Testis (tissue), 3 donors: ENCODE measurements around the gene DUOX1. TPM values are rescaled to one million over a fixed set of nuclear protein-coding genes. Genes with fewer than 3 reads are reported as not detected.

ENCODE experiments used
- DNase-seq: peaks from one replicate; pipeline ENCODE4 v3.0.0-alpha.2; 2019
- H3K27ac ChIP-seq, 2 donors: fragments of 200-600 bp; sonication (generic); one replicate each; pipeline ENCODE4 v1.5.1; 2019
- H3K27me3 ChIP-seq: fragments of 200-600 bp; sonication (generic); one replicate; pipeline ENCODE4 v1.5.1; 2019
- H3K36me3 ChIP-seq: fragments of 200-600 bp; sonication (generic); one replicate; pipeline ENCODE4 v1.5.1; 2017; ENCODE audit warnings: low read depth; ENCODE audit errors: missing control alignments
- H3K4me1 ChIP-seq: fragments of 200-600 bp; sonication (generic); one replicate; pipeline ENCODE4 v1.5.1; 2019
- H3K4me3 ChIP-seq, 2 donors: fragments of 200-600 bp; sonication (generic); one replicate each; pipeline ENCODE4 v1.5.1; 2017 to 2019
- H3K9me3 ChIP-seq: fragments of 200-600 bp; sonication (generic); one replicate; pipeline ENCODE4 v1.5.1; 2017
- POLR2A ChIP-seq: fragments of 450-650 bp; IDR thresholded peaks from one replicate; pipeline ENCODE4 v1.6.1; 2017; ENCODE audit warnings: antibody characterized with exemption, mild to moderate bottlenecking, moderate library complexity
- WGBS, 2 donors: methylation state at CpG; one replicate each; pipeline ENCODE4 v1.1.5; 2018; 5-methylcytosine and 5-hydroxymethylcytosine counted together
- intact Hi-C: fragments of 100-400 bp; cut with DNase I; formaldehyde crosslinking; loops from one replicate; pipeline ENCODE4 v1.15.1; 2023; ENCODE audit warnings: low total_unique reads
- polyA plus RNA-seq: library from polyadenylated mRNA; stranded (reverse); fragments of 350-450 nt; fragmentation: Illumina TruSeq; extraction: RNeasy Lipid Tissue Mini Kit (QIAGEN cat#74804); gene quantifications from one replicate; pipeline ENCODE4 v1.2.3, GENCODE V29; 2014; ENCODE audit warnings: low read depth, low replicate concordance; ENCODE audit not compliant: insufficient read depth
- total RNA-seq, 2 donors: library from RNA; depleted of rRNA; stranded (reverse); fragments of >200 nt; gene quantifications; one replicate each; pipeline ENCODE4 v1.2.3, GENCODE V29; 2016
- TF ChIP-seq, protein P1 (sequence below), 3 experiments: fragments of 450-650 bp in 2 of 3; fragments of 200-600 bp in 1 of 3; sonication (generic) in 1 of 3; IDR thresholded peaks; one replicate each; pipeline ENCODE4 v1.5.1; 2016 to 2019; ENCODE audit warnings: antibody characterized with exemption in 3 of 3, mild to moderate bottlenecking in 2 of 3, moderate library complexity in 1 of 3

The DUOX1 gene
- total and polyA plus RNA-seq, 3 donors from 2014 or later, result 2.8 to 5.7 (median 5.3) TPM

DNA sequence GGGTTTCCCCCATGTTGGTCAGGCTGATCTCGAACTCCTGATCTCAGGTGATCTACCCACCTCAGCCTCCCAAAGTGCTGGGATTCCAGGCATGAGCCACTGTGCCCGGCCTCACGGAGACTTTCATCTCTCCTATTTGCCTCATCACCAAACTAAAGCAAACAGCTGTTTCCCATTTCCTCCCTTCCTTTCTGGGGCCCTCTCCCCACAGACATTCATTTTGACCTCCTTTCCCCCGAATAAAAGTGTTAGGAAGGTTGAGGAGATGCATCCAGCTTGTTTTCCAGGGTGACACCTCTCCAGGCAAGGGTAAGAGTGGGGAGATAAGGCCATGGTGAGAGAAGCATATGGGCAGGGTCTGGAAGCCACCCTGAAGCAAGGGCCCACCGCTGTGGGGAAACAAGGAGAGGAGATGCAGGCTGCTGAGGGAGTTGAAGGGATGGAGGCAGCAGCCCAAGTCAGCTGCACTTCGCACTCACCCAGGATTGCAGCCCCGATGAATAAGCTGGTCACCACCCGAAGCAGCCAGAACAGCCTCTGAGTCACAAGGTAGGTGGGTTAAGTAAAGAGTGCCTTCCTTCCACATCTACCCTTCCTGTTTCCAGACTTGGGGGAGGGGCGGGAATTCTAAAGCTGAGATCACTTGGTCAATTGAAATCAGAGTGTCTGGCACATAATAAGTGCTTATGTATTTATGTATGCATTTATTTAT is 7.9 kb upstream of the DUOX1 start:
- 74 to 81% methylated on average over 9 of the region's 9 CpGs for WGBS, 2 donors
- DNase-seq, result no peak
- intact Hi-C loops, result no loop called here
- TF ChIP-seq, protein P1, sequence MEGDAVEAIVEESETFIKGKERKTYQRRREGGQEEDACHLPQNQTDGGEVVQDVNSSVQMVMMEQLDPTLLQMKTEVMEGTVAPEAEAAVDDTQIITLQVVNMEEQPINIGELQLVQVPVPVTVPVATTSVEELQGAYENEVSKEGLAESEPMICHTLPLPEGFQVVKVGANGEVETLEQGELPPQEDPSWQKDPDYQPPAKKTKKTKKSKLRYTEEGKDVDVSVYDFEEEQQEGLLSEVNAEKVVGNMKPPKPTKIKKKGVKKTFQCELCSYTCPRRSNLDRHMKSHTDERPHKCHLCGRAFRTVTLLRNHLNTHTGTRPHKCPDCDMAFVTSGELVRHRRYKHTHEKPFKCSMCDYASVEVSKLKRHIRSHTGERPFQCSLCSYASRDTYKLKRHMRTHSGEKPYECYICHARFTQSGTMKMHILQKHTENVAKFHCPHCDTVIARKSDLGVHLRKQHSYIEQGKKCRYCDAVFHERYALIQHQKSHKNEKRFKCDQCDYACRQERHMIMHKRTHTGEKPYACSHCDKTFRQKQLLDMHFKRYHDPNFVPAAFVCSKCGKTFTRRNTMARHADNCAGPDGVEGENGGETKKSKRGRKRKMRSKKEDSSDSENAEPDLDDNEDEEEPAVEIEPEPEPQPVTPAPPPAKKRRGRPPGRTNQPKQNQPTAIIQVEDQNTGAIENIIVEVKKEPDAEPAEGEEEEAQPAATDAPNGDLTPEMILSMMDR (IDR thresholded peaks at IDR 0.05), result no peak
- TF ChIP-seq POLR2A, result no peak
- Histone ChIP-seq H3K27ac (no peak overlapping the region), H3K9me3 (no peaks in the 10 kb centered on the region), H3K36me3 (no peaks in the 10 kb centered on the region), H3K4me1 (peaks cover 4% of the 10 kb centered on the region), H3K27me3 (no peaks in the 10 kb centered on the region), H3K4me3 (no peak overlapping the region)

DNA sequence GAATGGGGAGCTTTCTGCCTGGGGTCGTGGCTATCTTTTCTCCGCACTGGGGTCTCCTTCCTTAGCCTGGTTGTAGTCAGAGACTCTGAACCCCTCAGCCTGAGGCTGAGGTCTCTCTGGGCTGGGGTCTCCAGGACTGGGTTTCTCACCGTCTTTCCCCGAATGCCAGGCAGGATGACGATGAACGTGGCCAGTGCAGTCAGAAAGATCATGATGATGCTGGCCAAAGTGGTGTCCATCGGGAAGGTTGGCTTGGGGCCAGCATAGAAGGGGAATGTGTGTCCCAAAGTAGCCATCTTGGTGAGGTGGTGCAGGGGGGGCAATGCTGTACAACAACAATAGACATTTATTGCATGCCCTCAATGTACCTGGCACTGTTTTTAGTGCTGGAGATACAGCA is 7.1 kb upstream of the DUOX1 start:
- no peak for DNase-seq
- TF ChIP-seq, protein P1 (IDR thresholded peaks at IDR 0.05), result no peak
- no peak for TF ChIP-seq POLR2A
- Histone ChIP-seq H3K27ac (no peak overlapping the region), H3K4me1 (peaks cover 2% of the 10 kb centered on the region), H3K9me3 (no peaks in the 10 kb centered on the region), H3K27me3 (no peaks in the 10 kb centered on the region), H3K36me3 (no peaks in the 10 kb centered on the region), H3K4me3 (no peak overlapping the region)
- 84 to 89% methylated on average over 6 to 7 of the region's 7 CpGs for WGBS, 2 donors
- intact Hi-C loops, result no loop called here

DNA sequence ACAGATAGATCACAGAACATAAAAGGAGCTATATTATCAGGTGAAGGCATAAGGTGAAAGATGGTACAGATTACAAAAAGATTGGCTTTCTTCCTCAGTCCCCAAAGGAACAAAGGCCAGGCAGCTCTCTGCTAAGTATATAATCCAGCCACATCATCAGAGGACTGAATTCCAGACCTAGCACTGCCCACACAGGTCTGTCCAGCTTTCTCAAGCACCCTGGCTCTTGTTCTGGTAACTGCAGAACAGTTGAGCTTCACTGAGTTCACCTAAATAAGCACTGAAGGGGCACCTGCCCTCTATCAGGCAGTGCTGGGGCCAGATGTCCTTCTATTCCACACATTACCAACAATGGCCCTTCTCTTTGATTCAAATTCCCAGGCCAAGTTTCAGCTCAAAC is 6.4 kb upstream of the DUOX1 start:
- Histone ChIP-seq H3K27me3 (no peaks in the 10 kb centered on the region), H3K4me3 (no peak overlapping the region), H3K36me3 (no peaks in the 10 kb centered on the region), H3K27ac (no peak overlapping the region), H3K4me1 (no peaks in the 10 kb centered on the region), H3K9me3 (no peaks in the 10 kb centered on the region)
- no peak for TF ChIP-seq POLR2A
- TF ChIP-seq, protein P1 (IDR thresholded peaks at IDR 0.05), result no peak
- no peak for DNase-seq
- intact Hi-C loops, result no loop called here

DNA sequence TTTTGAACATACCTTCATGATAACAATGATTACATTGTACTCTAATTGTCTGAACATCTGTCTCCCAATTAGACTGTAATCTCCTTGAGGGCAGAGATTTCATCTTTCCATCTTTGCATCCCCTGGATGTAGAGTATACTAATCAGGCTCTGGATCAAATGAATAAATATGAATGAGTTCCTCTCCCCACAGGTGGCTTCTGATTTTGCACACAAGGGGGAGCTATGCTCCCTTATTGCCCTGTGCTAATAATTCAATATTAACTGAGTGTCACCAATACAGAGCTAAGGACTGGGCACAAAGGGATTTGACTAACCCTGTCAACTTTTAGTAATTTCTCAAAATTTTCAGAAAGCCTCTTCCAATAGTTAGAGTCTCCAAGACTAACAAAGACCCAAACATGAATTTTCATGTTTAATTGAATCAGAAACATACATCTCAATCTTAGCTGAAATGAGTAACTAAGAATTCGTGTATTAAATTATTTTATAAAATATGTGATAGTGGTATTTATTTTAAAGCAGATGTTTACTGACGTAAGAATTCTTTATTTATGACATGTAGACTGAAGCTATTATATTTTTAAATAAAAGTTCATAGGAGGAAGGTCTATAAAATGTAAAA is 3.1 kb upstream of the DUOX1 start:
- intact Hi-C loops, result no loop called here
- Histone ChIP-seq H3K4me1 (no peaks in the 10 kb centered on the region), H3K9me3 (no peaks in the 10 kb centered on the region), H3K4me3 (no peak overlapping the region), H3K27me3 (no peaks in the 10 kb centered on the region), H3K36me3 (no peaks in the 10 kb centered on the region), H3K27ac (no peak overlapping the region)
- no peak for DNase-seq
- 57 to 65% methylated on average over 2 of the region's 2 CpGs for WGBS, 2 donors
- no peak for TF ChIP-seq POLR2A
- TF ChIP-seq, protein P1 (IDR thresholded peaks at IDR 0.05), result peak in 2 of 3 experiments; percentile 12 to 18
